SW480 (cell line): ENCODE measurements around the gene PXYLP1.

Experiments used
- DNase-seq: peaks from one replicate; pipeline ENCODE4 v3.0.0-alpha.2; 2016; ENCODE audit warnings: low spot score

The PXYLP1 gene

GRCh38 chr3:141249041-141249440, 17.4 kb downstream of the PXYLP1 start:
- DNase-seq = no peak

GRCh38 chr3:141250342-141250741, 18.7 kb downstream of the PXYLP1 start:
- DNase-seq = no peak

- no peak for DNase-seq
Measured at GRCh38 chr3:141250828-141251227, 19.2 kb downstream of the PXYLP1 start.

GRCh38 chr3:141253326-141253725, 21.7 kb downstream of the PXYLP1 start:
- DNase-seq = no peak

- no peak for DNase-seq
Measured at GRCh38 chr3:141253811-141254210, 22.2 kb downstream of the PXYLP1 start.

- DNase-seq = no peak
Measured at GRCh38 chr3:141255137-141255845, 23.7 kb downstream of the PXYLP1 start.

- DNase-seq = peak; percentile 32
Measured at GRCh38 chr3:141255846-141256261, 24.2 kb downstream of the PXYLP1 start.

- no peak for DNase-seq
Measured at GRCh38 chr3:141256820-141257219, 25.2 kb downstream of the PXYLP1 start.

GRCh38 chr3:141257961-141258360, 26.3 kb downstream of the PXYLP1 start:
- DNase-seq = no peak

- DNase-seq = no peak
Measured at GRCh38 chr3:141258973-141259372, 27.3 kb downstream of the PXYLP1 start.

GRCh38 chr3:141259821-141260629, 28.4 kb downstream of the PXYLP1 start:
- no peak for DNase-seq

- DNase-seq = no peak
Measured at GRCh38 chr3:141260630-141260927, 29.0 kb downstream of the PXYLP1 start.

GRCh38 chr3:141261472-141262307, 30.1 kb downstream of the PXYLP1 start:
- no peak for DNase-seq

GRCh38 chr3:141262308-141262705, 30.7 kb downstream of the PXYLP1 start:
- no peak for DNase-seq

- DNase-seq = no peak
Measured at GRCh38 chr3:141266186-141266585, 34.6 kb downstream of the PXYLP1 start.

GRCh38 chr3:141266797-141267555, 35.4 kb downstream of the PXYLP1 start:
- no peak for DNase-seq

GRCh38 chr3:141267629-141268028, 36.0 kb downstream of the PXYLP1 start:
- no peak for DNase-seq

GRCh38 chr3:141268306-141268705, 36.7 kb downstream of the PXYLP1 start:
- DNase-seq = no peak

- DNase-seq = no peak
Measured at GRCh38 chr3:141268791-141269190, 37.2 kb downstream of the PXYLP1 start.

- no peak for DNase-seq
Measured at GRCh38 chr3:141269961-141270360, 38.3 kb downstream of the PXYLP1 start.

- DNase-seq = no peak
Measured at GRCh38 chr3:141271279-141272030, 39.8 kb downstream of the PXYLP1 start.
